Thoracic aorta (tissue), 2 donors: ENCODE data around the gene NLK. TPM values are rescaled to one million over a fixed set of nuclear protein-coding genes. Genes with fewer than 3 reads are reported as not detected.
"Not testable (repeated sequence)": the region's sequence is repeated elsewhere in the genome, so short reads cannot be mapped to it uniquely, and the experiment has no call there.

Experiments used
- ATAC-seq: fragments of 150-250 bp; one replicate; pipeline ENCODE4 v1.8.0; 2017; ENCODE audit warnings: low read depth; ENCODE audit not compliant: insufficient number of reproducible peaks, low FRiP score
- DNase-seq: peaks from one replicate; pipeline ENCODE4 v3.0.0-alpha.2; 2020; ENCODE audit warnings: low spot score
- H3K27ac ChIP-seq, 2 donors: fragments of 200-600 bp; sonication (generic); 1 replicate in 1 of 2; 2 replicates in 1 of 2; pipeline ENCODE4 v1.5.1; 2016; ENCODE audit warnings: mild to moderate bottlenecking in 2 of 2, moderate library complexity in 2 of 2
- H3K27me3 ChIP-seq: fragments of 200-600 bp; sonication (generic); replicated peaks from 2 replicates; pipeline ENCODE4 v1.6.0; 2016; ENCODE audit warnings: mild to moderate bottlenecking; ENCODE audit not compliant: insufficient read depth
- H3K36me3 ChIP-seq: fragments of 200-600 bp; sonication (generic); one replicate; pipeline ENCODE4 v1.5.1; 2016
- H3K4me1 ChIP-seq, 2 donors: fragments of 200-600 bp; sonication (generic); 1 replicate in 1 of 2; 2 replicates in 1 of 2; pipeline versions ENCODE4 v1.5.1 to v1.6.0; 2016; ENCODE audit warnings: low read depth in 2 of 2, mild to moderate bottlenecking in 1 of 2; ENCODE audit not compliant: control insufficient read depth in 1 of 2
- H3K4me3 ChIP-seq: fragments of 200-600 bp; sonication (generic); 2 replicates; pipeline ENCODE4 v1.5.1; 2016; ENCODE audit warnings: mild to moderate bottlenecking
- H3K9me3 ChIP-seq: fragments of 200-600 bp; sonication (generic); 2 replicates; pipeline ENCODE4 v1.5.1; 2016
- total RNA-seq, 2 donors: library from RNA; depleted of rRNA; stranded (reverse); fragments of >200 nt; gene quantifications; one replicate each; pipeline versions ENCODE4 v1.1.0 to v1.2.3, GENCODE V29; 2016
- TF ChIP-seq, protein P1 (sequence below): fragments of 200-600 bp; sonication (generic); IDR thresholded peaks from one replicate; pipeline ENCODE4 v1.5.1; 2019; ENCODE audit warnings: antibody characterized with exemption

NLK gene
- total RNA-seq, 2 donors from 2014 or later = 10.3 to 23.0 TPM

GRCh38 chr17:28151001-28151400, 108.5 kb downstream of the NLK start:
- TF ChIP-seq, protein P1, sequence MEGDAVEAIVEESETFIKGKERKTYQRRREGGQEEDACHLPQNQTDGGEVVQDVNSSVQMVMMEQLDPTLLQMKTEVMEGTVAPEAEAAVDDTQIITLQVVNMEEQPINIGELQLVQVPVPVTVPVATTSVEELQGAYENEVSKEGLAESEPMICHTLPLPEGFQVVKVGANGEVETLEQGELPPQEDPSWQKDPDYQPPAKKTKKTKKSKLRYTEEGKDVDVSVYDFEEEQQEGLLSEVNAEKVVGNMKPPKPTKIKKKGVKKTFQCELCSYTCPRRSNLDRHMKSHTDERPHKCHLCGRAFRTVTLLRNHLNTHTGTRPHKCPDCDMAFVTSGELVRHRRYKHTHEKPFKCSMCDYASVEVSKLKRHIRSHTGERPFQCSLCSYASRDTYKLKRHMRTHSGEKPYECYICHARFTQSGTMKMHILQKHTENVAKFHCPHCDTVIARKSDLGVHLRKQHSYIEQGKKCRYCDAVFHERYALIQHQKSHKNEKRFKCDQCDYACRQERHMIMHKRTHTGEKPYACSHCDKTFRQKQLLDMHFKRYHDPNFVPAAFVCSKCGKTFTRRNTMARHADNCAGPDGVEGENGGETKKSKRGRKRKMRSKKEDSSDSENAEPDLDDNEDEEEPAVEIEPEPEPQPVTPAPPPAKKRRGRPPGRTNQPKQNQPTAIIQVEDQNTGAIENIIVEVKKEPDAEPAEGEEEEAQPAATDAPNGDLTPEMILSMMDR = no peak
- H3K9me3 ChIP-seq = no peaks in the 10 kb centered on the region
- H3K27ac ChIP-seq = no peak overlapping the region
- DNase-seq (no peak), ATAC-seq (no peak)
- H3K4me1 ChIP-seq = no peaks in the 10 kb centered on the region
- H3K36me3 ChIP-seq = no peaks in the 10 kb centered on the region
- H3K27me3 ChIP-seq = no peaks in the 10 kb centered on the region
- no peak overlapping the region for H3K4me3 ChIP-seq

DNA sequence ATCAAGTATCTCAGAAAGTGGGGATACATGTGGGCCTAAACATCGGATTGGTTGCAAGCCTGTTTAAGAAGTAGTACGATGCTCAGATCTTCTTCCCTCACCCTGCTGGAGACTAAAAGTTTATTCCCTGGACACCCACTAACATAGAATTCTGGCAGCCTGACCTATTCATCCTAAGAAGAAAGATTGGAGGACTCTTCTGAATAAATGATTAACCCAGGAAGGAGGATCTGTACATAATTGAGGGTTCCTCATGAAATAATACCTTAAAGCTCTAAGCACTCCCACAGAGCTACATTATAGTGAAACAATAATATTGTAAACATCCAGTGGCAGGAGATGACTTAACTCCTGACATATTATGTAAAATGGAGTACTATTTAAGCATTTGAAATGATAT, 111.7 kb downstream of the NLK start:
- DNase-seq (no peak), ATAC-seq (no peak)
- no peaks in the 10 kb centered on the region for H3K4me1 ChIP-seq
- TF ChIP-seq, protein P1 = no peak
- H3K36me3 ChIP-seq = no peaks in the 10 kb centered on the region
- H3K9me3 ChIP-seq = no peaks in the 10 kb centered on the region
- no peak overlapping the region for H3K27ac ChIP-seq
- no peaks in the 10 kb centered on the region for H3K27me3 ChIP-seq
- H3K4me3 ChIP-seq = no peak overlapping the region

- not testable (repeated sequence) for H3K4me3 ChIP-seq, DNase-seq, H3K27me3 ChIP-seq, H3K4me1 ChIP-seq, H3K27ac ChIP-seq, ATAC-seq, H3K36me3 ChIP-seq, H3K9me3 ChIP-seq
Measured at GRCh38 chr17:28155405-28155804, 112.9 kb downstream of the NLK start.

- Histone ChIP-seq H3K27ac (no peak overlapping the region), H3K27me3 (no peaks in the 10 kb centered on the region), H3K4me3 (no peak overlapping the region), H3K9me3 (no peaks in the 10 kb centered on the region), H3K4me1 (no peaks in the 10 kb centered on the region), H3K36me3 (peaks cover 3% of the 10 kb centered on the region)
- DNase-seq (no peak), ATAC-seq (no peak)
- TF ChIP-seq, protein P1 = no peak
Measured at GRCh38 chr17:28159004-28159403, 116.5 kb downstream of the NLK start.

GRCh38 chr17:28159924-28160323, 117.4 kb downstream of the NLK start:
- H3K4me1 ChIP-seq = no peaks in the 10 kb centered on the region
- TF ChIP-seq, protein P1 = no peak
- H3K27me3 ChIP-seq = no peaks in the 10 kb centered on the region
- DNase-seq = no peak
- ATAC-seq = no peak
- H3K4me3 ChIP-seq = no peak overlapping the region
- no peak overlapping the region for H3K27ac ChIP-seq
- peaks cover 3% of the 10 kb centered on the region for H3K36me3 ChIP-seq
- no peaks in the 10 kb centered on the region for H3K9me3 ChIP-seq

DNA sequence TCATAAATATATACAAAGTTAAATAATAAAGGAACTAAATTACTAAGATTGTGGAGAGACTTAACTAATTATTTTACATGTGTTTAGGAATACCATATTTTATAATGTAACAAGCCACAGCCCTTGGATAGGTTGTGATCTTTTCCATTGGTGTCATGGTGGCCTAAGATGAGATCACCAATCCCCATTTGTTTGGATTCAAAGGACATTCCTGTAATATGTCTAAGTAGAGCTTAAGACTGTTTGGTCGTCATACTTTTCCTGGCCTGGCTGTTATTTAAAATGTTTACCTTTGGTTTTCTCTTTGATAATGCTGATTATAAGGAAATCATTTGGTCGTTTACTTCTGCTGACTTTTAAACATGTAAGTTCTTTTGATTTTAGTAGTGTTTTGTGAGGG, 118.1 kb downstream of the NLK start:
- TF ChIP-seq, protein P1 = no peak
- Histone ChIP-seq H3K9me3 (no peaks in the 10 kb centered on the region), H3K27me3 (no peaks in the 10 kb centered on the region), H3K36me3 (peaks cover 3% of the 10 kb centered on the region), H3K4me1 (no peaks in the 10 kb centered on the region), H3K27ac (no peak overlapping the region), H3K4me3 (no peak overlapping the region)
- ATAC-seq (no peak), DNase-seq (no peak)
